Testis (tissue), 2 donors: ENCODE measurements around the gene PIGU.

Source experiments
- CTCF ChIP-seq, 3 experiments: fragments of 450-650 bp in 2 of 3; fragments of 200-600 bp in 1 of 3; sonication (generic) in 1 of 3; IDR thresholded peaks; one replicate each; pipeline ENCODE4 v1.5.1; 2016 to 2019; ENCODE audit warnings: antibody characterized with exemption in 3 of 3, mild to moderate bottlenecking in 2 of 3, moderate library complexity in 1 of 3
- POLR2A ChIP-seq: fragments of 450-650 bp; IDR thresholded peaks from one replicate; pipeline ENCODE4 v1.6.1; 2017; ENCODE audit warnings: antibody characterized with exemption, mild to moderate bottlenecking, moderate library complexity

GRCh38 chr20:34626992-34627391 is 49.9 kb downstream of the PIGU start:
- TF ChIP-seq CTCF (IDR thresholded peaks at IDR 0.05) (no peak), POLR2A (no peak)
